ENCODE measurements around the gene LRP1B.
"Not testable (repeated sequence)": the region's sequence is repeated elsewhere in the genome, so short reads cannot be mapped to it uniquely, and the experiment has no call there.

LRP1B gene

DNA sequence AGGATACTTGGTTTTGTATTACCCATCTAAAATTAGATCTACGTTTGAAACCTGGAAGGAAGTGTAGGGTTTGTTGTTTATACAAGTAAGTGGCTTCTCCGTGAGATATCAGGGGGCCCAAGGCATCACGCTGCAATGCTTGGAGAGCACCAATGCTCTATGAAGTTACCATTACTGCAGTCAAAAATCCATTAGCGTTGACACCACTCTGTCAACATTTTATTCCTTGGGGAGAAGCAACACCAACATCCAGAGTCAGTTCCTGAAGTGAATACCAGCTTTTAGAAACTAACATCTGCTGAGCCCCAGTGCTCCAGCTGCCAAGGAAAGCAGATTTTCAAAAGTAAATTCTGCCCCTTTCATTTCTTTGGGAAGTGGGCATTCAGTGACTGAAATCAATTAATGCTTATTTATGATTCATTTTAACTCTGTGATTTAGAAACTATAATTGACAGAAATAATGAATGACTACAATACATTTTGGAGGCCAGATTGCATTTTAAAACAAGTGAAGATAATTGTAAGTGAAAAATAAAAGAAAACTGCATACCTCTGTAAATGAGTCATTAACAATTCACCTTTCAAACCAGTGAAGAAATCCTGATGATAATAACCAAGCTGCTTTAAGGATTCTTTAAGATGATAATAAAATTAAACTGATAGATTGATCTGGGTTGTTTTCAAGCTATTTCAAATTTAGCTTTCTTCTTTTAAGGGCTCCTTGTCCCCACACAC, 30.5 kb downstream of the LRP1B start:
- DNase-seq, result no peak

DNA sequence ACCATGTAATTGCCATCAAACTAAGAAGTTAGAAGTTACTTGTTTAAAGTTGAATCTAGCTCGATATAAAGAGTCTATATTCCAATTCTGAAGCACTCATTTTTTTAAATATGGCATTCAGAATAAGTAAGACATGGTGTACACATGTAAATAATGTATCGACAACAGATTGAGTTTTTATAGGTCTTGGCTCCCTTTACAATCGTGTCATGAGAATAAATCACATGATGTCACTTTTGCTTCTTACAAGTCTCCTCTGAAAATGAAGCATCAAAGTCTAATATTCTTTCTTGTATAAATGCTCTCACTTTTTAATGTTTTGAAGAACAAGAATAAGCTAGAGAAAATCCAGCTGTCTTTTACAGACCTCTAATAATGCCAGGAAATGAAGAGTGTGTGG, 33.1 kb downstream of the LRP1B start:
- no peak for DNase-seq

DNA sequence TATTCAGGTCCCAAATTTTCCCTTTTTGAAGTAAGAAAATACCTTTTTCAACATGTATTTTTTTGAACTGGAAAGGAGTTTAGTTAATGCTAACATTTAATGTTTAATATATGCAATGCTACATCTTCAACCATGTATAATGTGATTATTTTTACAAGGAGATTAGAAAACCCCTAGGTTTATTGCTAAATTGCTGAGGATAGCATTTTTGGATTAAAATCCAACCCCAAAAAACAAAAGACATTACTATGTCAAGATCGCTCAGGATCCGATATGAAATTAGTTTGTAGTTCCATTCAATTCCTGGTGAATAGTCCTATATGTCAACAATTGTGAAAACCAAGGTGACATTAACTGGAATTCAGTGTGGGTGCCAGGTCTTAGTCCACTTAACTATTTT, 35.2 kb downstream of the LRP1B start:
- no peak for DNase-seq

DNA sequence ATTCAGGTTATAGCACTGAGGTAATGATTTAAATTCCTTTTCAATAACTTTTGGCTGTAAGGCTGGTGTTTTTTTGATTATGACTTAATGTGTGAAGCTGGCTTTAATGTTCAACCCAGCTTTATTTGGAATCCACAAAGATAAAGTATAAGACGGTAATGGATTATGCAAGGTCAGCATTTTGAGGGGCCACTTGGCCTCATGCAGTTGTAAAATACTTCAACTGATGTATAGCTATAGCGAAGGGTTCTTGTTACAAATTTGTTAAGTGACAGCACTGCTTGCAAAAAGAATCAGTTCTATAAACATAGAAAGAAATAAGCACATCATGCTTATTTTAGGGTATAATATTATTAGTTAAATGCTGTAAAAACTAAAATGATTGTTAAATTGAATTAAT, 36.6 kb downstream of the LRP1B start:
- DNase-seq, result no peak

DNA sequence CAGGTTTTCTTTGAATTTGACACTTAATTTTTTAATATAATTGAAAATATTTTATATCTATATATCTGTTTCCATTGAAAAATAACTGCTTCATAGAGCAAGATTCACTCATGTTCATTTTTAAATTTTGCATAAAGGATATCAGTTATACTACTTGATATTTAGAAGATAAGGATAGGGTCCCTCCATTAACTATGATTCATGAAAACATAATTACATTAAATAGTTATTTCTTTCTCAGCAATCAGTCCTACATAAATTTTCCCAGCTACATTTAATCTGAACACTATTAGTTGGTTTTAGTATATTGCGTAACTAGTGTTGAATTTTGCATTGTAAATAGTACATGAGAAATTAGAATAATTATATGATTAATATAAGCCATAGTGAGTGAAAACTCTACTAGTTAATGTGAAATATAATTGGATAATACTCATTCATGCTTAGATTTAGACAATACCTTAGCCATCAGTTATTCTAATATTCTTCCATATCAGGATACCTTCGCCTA, 42.7 kb downstream of the LRP1B start:
- DNase-seq, result no peak

DNA sequence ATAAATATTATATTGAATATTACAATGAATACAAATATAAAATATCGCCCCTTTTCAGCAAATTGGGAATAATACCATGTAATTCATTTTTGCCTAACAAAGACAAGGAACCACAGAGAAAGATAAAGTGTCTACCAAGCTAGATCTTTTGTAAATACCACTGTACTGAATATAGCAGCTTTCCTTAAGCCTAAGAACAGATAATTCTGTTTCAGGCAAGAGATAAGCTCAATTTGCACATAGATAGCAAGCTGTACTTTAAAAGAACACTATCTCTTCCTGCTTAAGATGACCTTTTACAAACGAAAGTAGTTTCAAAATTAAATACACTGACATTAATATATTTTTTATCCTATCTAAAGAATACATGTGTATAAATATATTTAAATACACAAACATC, 43.2 kb downstream of the LRP1B start:
- not testable (repeated sequence) for DNase-seq

DNA sequence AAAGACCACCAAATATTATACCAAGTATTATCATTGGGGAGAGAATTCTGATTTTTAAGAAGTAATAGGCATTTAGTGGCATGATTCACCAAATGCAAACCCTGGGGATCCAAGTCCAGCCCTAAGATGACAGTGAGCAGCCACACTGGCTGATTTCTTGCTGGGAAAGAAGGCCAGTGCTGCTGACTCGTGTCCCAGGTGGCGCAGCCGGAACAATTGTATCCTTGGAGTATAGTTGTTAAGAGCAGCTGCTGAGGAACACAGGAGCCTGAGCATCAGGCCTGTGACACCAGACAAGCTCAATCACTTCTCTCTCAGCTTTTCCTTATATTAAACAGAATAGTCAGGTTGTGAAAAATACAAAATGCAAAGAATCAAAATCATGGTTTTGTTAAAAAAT, 48.4 kb downstream of the LRP1B start:
- DNase-seq, result no peak

DNA sequence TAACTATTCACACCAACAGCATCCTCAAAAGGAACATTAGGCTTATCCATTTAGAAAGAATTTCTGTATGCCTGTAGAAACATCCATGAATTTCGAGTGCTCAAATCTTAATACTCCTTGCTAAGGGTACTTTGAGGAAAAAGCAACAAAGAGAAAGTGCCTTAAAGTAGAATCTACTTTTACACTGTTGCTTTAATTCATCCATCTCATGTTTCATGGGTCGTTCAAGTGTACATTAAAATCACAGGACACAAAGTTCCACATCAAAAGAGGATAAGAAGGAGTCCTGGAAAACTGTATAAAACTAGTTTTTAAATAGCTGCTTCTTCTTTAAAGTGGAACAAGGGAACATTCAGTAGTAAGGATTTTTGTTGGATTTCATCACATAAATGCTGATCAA, 54.5 kb downstream of the LRP1B start:
- DNase-seq, result no peak

DNA sequence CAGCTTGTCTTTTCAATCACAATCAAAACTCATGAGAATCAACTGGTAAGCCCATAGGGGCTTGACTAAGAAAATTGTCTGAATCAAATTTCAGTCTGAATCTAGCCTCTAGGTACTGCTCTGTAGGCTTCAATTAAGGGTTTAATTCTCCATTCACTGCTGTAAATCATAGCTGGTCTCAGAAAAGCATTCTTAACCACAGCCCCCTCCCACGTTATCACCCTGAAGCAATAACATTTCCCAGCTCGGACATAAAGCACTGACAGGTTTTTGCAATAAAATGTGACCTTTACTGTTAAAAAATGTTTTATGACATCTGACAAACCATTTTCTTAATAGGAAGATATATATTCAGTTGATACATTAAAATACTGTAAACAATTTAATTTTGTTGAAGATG, 55.0 kb downstream of the LRP1B start:
- DNase-seq, result no peak

DNA sequence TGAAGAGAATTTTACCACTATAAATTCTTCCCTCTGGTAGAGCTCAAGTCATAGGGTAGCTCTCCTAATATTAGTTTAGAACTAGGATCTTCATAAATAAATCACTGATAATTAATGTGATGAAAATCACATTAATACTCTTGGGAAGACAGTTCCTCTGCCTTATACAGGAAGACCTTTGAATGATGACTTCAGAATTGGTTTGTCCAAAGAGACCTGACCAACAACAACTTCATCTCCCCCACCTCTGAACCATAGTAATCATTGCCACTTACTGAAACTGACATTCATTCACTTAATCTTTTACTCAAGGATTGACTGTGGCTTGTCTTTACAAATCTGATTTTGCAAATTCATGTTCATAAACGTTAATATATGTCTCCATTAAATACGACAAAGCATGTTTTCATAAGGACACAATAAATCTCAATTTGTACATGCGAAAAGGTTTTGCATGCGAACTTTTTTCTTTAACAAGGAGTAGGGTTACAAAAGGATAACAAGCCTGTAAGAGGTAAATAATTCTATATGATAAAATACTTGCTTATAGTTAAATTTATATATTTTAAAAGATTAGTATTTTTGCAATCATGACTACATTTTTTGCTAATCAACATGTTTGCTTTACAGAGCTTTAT, 61.4 kb downstream of the LRP1B start:
- no peak for DNase-seq

DNA sequence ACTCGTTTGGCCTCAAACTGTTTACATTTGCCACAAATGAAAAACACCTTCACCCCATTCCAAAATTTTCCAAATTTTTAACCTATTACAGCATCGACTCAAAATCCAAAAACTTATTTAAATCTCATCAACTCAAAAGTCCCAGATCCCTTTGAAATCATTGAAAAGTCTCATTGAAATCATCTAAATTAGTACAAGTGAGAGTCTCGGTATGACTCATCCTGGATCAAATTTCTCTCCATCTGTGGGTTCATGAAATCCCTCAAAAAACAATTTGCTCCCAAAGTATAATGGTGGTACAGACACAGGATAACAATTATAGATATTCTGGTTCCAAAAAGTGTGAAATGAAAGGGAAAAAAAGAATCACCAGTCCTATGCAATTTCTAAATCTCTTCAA, 65.1 kb downstream of the LRP1B start:
- DNase-seq, result no peak

DNA sequence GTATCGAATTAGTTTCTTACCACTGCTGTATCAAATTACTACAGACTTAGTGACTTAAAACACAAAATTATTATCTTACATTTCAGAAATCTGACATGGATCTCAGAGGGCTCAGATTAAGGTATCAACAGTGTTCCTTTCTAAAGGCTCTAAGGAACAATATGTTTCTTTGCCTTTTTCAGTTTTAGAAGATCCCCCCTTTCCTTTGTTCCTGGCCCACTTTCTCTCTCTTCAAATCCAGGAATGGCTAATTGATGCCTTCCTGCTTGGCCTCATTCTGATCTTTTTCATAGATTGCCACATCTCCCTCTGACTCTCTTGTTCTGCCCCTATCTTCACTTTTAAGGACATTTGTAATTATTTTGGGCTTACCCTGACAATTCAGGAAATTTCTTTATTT, 65.7 kb downstream of the LRP1B start:
- DNase-seq, result no peak

DNA sequence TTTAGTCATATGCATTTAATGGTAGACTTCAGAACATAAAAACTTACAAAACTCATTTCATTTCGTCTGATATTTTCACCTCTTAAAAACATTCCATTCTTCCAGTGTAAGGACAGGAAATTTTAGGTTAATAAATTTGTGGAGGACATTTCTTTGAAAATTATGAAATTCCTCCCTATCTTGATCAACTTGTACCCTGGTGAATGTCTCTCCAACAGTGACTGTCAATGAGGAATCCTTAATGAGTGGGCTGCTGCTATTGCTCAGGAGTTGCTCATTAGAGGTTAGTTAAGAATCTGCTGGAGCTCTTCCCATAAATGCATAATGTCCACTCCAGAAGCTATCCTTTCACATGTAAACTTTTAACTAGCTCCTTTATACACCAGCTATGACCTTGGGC, 69.1 kb downstream of the LRP1B start:
- no peak for DNase-seq

DNA sequence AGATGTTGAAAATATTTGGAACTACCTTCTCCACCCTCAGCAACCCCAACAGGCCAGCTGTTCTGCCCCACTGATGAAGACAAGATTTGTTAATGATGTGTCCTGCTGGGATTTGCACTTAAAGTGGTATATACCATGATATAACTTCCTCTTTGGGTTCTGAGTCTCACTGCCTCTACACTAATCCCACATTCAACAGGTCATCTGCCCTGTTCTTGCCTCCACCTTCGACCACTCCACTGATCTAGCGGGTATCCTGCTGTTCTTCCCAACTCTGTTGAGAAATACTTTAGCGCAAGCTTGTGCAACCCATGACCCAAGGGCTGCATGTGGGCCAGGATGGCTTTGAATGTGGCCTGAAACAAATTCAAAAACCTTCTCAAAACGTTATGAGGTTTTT, 72.7 kb downstream of the LRP1B start:
- DNase-seq, result no peak

DNA sequence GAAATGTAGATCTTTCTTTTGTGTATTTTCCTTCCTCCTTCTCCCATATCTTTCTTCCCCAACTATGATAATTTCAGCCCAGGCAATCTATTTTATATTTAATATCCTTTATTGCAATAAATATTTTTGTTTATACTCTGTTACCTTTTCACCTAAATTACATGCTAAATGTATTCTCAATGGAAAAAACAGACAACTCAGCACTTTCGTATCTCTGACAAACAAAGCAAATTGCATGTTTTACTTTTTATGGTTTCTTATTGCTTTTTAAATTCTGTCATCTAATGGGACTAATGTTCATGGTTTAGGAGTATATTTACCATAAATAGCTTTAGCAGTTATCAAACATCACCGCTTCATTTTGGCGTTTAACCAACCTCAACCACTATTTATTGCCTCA, 74.0 kb downstream of the LRP1B start:
- DNase-seq, result no peak

DNA sequence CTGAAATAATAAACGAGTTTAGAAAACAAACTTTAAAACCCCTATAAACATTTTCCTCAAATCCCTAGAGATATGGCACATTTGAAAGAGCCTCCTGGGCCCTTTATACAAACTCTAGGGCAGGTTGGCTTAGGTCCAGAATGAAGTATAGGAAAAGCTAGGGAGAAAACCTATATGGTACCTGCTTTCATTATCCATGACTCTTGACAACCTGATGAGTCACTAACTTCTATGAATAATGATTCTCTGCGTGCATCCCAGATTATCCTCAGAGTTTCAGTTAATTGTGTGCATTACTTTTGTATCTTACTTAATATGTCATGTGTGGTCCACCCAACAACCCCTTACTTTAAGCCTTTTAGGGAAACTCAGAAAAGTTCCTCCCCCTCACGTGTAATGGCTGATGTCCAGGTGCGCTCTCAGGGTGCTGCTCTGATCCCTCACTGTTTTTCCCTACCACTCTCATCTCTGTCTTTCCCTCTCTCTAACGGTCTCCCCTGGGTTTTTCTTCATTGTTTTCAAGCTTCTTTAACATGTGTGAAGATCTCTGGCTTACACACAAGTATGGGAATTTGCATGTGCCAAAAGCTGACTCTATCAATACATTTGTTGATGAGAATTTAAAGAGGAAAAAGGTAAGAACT, 78.5 kb downstream of the LRP1B start:
- DNase-seq, result no peak

DNA sequence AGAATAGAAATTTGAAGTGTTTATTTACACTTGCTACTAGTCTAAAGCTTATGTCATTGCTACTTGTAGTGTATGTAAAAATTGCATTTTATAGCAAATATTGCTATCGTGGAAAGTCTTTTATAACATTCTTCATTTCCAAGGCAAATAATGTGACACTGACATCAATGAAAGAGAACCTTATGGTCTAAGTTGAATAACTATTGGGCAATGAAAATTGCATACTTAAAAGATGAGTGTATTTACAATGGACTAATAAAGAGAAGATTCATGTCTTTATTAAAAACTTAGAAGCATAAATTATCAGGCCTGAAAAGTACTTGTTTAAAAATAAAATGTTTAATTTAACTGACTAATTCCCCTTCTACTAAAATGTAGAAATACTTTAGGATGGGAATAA, 82.2 kb downstream of the LRP1B start:
- DNase-seq, result no peak

DNA sequence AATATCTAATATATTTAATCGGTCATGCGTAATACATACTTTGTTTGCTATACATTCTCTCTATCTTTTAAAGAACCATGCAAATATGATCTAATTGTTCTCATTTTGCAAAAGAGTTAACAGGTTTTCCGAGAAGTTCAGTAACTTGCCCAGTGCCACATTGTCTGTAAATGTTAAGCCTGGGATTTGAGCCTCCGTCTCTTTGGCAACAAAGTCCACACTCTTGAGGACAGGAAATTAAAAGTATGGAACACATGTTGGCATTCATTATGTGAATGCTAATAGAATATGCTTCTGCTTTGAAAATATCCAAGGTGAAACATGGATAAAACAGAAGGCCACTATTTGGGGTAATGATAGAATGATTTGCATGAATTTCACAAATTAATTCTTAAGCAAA, 85.2 kb downstream of the LRP1B start:
- DNase-seq, result no peak

DNA sequence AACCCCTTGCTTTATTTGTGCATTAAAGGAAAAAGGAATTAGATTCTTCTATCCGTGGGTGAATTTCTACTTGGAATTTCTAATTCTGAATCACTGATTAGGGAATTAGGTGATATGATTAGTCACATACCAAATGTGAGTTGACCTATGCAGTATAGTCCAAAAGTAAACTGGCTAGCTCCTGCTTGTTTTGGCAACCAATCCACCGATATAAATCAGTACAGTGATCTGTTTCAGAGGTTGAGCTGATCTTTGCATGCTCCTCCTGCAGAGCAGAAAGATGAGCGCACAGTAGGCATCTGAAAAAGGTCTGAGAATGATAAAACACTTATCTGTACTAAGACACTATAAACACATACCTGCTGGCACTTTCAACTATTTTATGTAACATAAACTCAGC, 86.6 kb downstream of the LRP1B start:
- DNase-seq, result no peak

DNA sequence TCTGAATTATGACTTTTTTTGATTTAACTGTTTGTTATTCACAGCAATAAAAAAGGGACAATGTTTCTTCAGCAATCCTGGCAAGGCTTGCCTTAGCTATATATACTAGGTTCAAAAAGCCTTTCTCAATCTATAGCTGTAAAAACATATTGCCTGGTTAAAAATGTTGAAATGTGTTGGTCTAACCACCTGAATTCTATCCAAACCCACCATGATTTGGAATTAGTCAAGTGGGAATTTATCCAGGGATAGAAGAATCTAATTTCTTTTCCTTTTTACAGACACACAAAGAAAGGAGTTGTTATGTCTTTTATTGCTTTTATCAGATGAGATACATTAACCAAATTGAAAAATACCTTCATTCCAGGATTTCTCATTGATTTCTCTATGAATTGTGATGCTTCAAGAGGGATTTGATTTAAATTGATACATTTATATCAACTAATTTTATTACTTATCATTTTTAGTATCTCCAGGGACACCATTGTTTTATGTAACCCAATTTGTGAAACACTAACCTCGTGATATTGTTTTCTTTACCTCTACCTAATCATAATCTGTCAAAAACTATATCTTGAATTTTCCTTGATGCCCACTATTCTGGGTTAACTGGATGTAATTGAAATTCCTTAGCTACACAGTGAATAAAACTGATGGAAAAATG, 88.1 kb downstream of the LRP1B start:
- no peak for DNase-seq

DNA sequence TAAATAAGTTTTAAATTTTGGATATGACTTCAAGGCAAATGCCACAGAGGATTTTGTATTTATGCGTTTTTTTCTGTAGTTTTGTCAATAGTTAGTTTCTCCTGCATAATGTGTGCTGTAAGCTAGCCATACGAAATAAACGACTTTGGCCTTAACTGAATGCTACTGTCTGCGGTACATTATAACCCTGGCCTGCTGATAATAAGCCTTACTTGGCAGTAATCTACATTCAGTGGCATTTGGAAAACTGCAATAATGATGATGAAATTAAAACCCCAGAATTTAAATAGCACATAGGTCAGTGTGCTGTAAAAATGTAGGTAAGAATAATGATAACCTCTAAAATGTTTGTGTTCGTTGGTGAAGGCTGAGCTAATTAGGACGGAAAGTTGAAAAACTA, 88.8 kb downstream of the LRP1B start:
- no peak for DNase-seq

DNA sequence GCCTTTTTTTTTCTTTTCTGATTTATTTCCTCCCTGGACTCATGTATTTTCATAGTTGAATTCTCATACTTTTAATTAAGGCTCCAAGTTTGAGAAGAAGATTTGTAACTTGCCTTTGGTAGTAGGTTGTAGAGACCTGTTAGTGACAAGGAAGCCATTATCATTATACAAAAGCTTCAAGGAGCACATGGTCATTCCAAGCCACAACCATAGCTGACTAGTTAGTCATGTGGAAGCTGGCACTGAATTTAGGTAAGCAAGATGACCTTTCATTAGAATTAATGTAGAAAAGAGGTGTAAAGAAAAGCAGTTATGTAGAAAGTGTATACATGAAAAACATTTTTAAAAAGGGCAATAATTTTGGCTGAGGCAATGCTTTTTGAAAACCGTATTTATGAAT, 89.7 kb downstream of the LRP1B start:
- DNase-seq, result no peak

DNA sequence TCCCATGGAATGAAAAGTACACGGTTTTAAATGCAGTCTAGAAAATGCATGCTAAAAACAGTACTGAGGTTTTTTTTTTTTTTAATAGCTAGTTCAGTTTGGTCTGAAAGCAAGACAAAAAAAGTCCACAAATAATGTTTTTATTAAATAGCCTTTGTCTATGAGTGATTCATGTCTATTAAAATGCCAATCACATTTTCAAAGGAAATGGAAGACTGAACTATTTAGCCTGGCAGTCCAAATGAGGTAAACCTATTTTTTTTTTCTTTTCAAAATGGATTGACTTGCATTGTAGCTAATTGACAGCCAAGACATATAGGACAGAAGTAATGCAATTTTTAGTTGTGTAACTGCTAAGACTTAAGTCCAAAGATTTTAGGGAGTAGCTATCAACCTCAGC, 90.3 kb downstream of the LRP1B start:
- no peak for DNase-seq

DNA sequence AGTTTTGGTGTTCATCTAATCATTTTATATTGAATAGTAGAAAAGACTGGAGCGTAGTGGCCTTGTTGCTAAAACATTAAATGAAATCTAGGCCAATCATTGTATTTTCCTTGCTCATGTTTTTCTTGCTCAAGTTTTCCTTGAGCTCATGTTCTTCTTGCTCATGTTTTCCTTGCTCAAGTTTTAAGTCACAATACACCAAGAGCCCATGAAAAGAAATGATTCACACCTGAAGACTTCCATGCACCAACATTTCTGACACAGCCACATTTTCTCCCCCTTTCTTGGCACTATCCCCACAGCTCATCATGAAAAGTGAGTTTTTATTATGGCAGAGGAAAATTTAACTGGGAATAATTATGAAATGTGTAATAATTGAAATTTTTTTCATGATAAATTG, 92.0 kb downstream of the LRP1B start:
- no peak for DNase-seq
